HepG2 (cell line): ENCODE measurements around the gene CLDN4. TPM values are rescaled to one million over a fixed set of nuclear protein-coding genes. Genes with fewer than 3 reads are reported as not detected.
A peak's percentile ranks its signal among the peaks of the same experiment; 100 is the strongest.

Experiments
- ARID5B ChIP-seq: IDR thresholded peaks from 2 replicates; pipeline ENCODE4 v1.4.0; 2020; ENCODE audit warnings: mild to moderate bottlenecking, missing genetic modification reagents
- ATAD3A ChIP-seq: sonication (generic); formaldehyde crosslinking; IDR thresholded peaks from 2 replicates; pipeline ENCODE4 v1.4.0; 2020; ENCODE audit warnings: missing genetic modification reagents
- BCL6 ChIP-seq: IDR thresholded peaks from 2 replicates; pipeline ENCODE4 v1.6.1; 2016; ENCODE audit warnings: missing genetic modification reagents, missing compliant biosample characterization
- CCDC6 ChIP-seq: sonication (generic); formaldehyde crosslinking; IDR thresholded peaks from 2 replicates; pipeline ENCODE4 v1.8.1; 2022; ENCODE audit warnings: mild to moderate bottlenecking, missing genetic modification reagents, moderate library complexity
- ELF3 ChIP-seq: IDR thresholded peaks from 2 replicates; pipeline ENCODE4 v1.6.1; 2016; ENCODE audit warnings: missing genetic modification reagents, missing compliant biosample characterization
- FOXA3 ChIP-seq: IDR thresholded peaks from 2 replicates; pipeline ENCODE4 v1.6.1; 2016; ENCODE audit warnings: missing genetic modification reagents, missing compliant biosample characterization
- FOXP1 ChIP-seq, 2 experiments: fragments of 450-650 bp in 1 of 2; IDR thresholded peaks; 2 replicates each; pipeline ENCODE4 v1.6.1; 2017 to 2018; ENCODE audit warnings: antibody characterized with exemption in 1 of 2
- HDAC2 ChIP-seq: sonication (generic); formaldehyde crosslinking; IDR thresholded peaks from 2 replicates; pipeline ENCODE4 v1.4.0; 2020; ENCODE audit warnings: missing genetic modification reagents
- HOXA3 ChIP-seq: sonication (generic); formaldehyde crosslinking; IDR thresholded peaks from 2 replicates; pipeline ENCODE4 v1.5.0; 2020; ENCODE audit warnings: missing genetic modification reagents
- LCORL ChIP-seq, 2 experiments: fragments of 450-650 bp in 1 of 2; sonication (generic) in 1 of 2; formaldehyde crosslinking in 1 of 2; IDR thresholded peaks; 2 replicates each; pipeline versions ENCODE4 v1.5.0 to v1.6.1; 2017 to 2020; ENCODE audit warnings: antibody characterized with exemption in 1 of 2, missing genetic modification reagents in 1 of 2
- MZF1 ChIP-seq: sonication (generic); formaldehyde crosslinking; IDR thresholded peaks from 2 replicates; pipeline ENCODE4 v1.8.1; 2023; ENCODE audit warnings: mild to moderate bottlenecking, missing genetic modification reagents, borderline replicate concordance
- PHF21A ChIP-seq: sonication (generic); formaldehyde crosslinking; IDR thresholded peaks from 2 replicates; pipeline ENCODE4 v1.5.0; 2020; ENCODE audit warnings: mild to moderate bottlenecking, missing genetic modification reagents
- REST ChIP-seq, 2 experiments: IDR thresholded peaks; 2 replicates each; pipeline ENCODE4 v1.6.1; 2011 to 2012; ENCODE audit warnings: low read length in 2 of 2, borderline replicate concordance in 1 of 2, low read depth in 1 of 2, mild to moderate bottlenecking in 1 of 2, moderate library complexity in 1 of 2
- SOX5 ChIP-seq: IDR thresholded peaks from 2 replicates; pipeline ENCODE4 v1.6.1; 2016; ENCODE audit warnings: borderline replicate concordance
- TCF7 ChIP-seq: sonication (generic); IDR thresholded peaks from 2 replicates; pipeline ENCODE4 v1.6.1; 2016; ENCODE audit warnings: antibody characterized with exemption, low read depth
- ZNF431 ChIP-seq: sonication (generic); formaldehyde crosslinking; IDR thresholded peaks from 2 replicates; pipeline ENCODE4 v1.9.0; 2022; ENCODE audit warnings: missing genetic modification reagents, low read depth, mild to moderate bottlenecking, borderline replicate concordance
- ZNF446 ChIP-seq: sonication (generic); formaldehyde crosslinking; IDR thresholded peaks from 2 replicates; pipeline ENCODE4 v1.5.0; 2020; ENCODE audit warnings: mild to moderate bottlenecking, missing genetic modification reagents
- ZNF792 ChIP-seq: IDR thresholded peaks from 2 replicates; pipeline ENCODE4 v1.6.1; 2016
- polyA plus RNA-seq, 8 experiments: library from polyadenylated mRNA; depleted of rRNA in 3 of 8; stranded (reverse) in 7 of 8; unstranded in 1 of 8; fragments of >200 nt; fragmentation: Illumina TruSeq in 4 of 8; extraction: Trizol in 4 of 8; gene quantifications; 2 replicates each; pipeline versions ENCODE4 v1.2.1 to v1.2.3, GENCODE V29; 2011 to 2016; ENCODE audit warnings: low read depth in 4 of 8, missing spikeins in 1 of 8, mixed read lengths in 1 of 8; ENCODE audit not compliant: insufficient read depth in 1 of 8
- total RNA-seq, 5 experiments: library from RNA; depleted of rRNA; stranded (reverse); fragments of >200 nt; fragmentation: Illumina TruSeq; extraction: Trizol; gene quantifications; 2 replicates each; pipeline ENCODE4 v1.2.3, GENCODE V29; 2016; ENCODE audit warnings: low read depth in 1 of 5

Gene CLDN4
- total and polyA plus RNA-seq, 2 of the 13 experiments (the other 11 are each of a cell fraction or from before 2014, with no cell fraction given), result 28.2 to 35.7 TPM

- TF ChIP-seq REST (IDR thresholded peaks at IDR 0.05; ENCODE audit: borderline replicate concordance in 1 of 2, low read depth in 1 of 2, low read length in 2 of 2) (no peak), ATAD3A (CRISPR knock-in tag) (no peak), LCORL (IDR thresholded peaks at IDR 0.05) (no peak), LCORL (CRISPR knock-in tag; IDR thresholded peaks at IDR 0.05) (0 out of 2 replicates have a peak, but pooled peaks have one; percentile 12), ZNF792 (CRISPR knock-in tag) (no peak), ARID5B (CRISPR knock-in tag) (peak; percentile 40; the same call in 1 of the 2 replicates), HDAC2 (CRISPR knock-in tag) (0 out of 2 replicates have a peak, but pooled peaks have one; percentile 20), ELF3 (CRISPR knock-in tag) (0 out of 2 replicates have a peak, but pooled peaks have one; percentile 15), MZF1 (no peak), BCL6 (CRISPR knock-in tag) (peak; percentile 33; the same call in 1 of the 2 replicates), ZNF431 (CRISPR knock-in tag) (0 out of 2 replicates have a peak, but pooled peaks have one; percentile 14), FOXA3 (CRISPR knock-in tag) (peak; percentile 75), ZNF446 (no peak), CCDC6 (CRISPR knock-in tag) (no peak), SOX5 (CRISPR knock-in tag) (peak; percentile 34; the same call in 1 of the 2 replicates), HOXA3 (CRISPR knock-in tag) (peak; percentile 32; the same call in 1 of the 2 replicates), FOXP1 (IDR thresholded peaks at IDR 0.05) (no peak), FOXP1 (CRISPR knock-in tag; IDR thresholded peaks at IDR 0.05) (peak; percentile 62), TCF7 (peak; percentile 28; the same call in 1 of the 2 replicates), PHF21A (peak; percentile 44)
Observed at GRCh38 chr7:73829921-73830680, 695 bp upstream of the CLDN4 start (continued).
